Brain microvascular endothelial cell (primary cell): ENCODE data around the gene HPD.

ENCODE experiments used
- DNase-seq: peaks from one replicate; pipeline ENCODE4 v3.0.0-alpha.2; 2020
- H3K27ac ChIP-seq: fragments of 250-450 bp; sonication (Bioruptor Pico); 2 replicates; pipeline ENCODE4 v1.5.1; 2020; ENCODE audit warnings: mild to moderate bottlenecking, moderate library complexity
- H3K27me3 ChIP-seq: fragments of 250-450 bp; sonication (Bioruptor Pico); replicated peaks from 2 replicates; pipeline ENCODE4 v1.5.1; 2020; ENCODE audit warnings: mild to moderate bottlenecking
- H3K36me3 ChIP-seq: fragments of 250-450 bp; sonication (Bioruptor Pico); replicated peaks from 2 replicates; pipeline ENCODE4 v1.5.1; 2020; ENCODE audit warnings: mild to moderate bottlenecking
- H3K4me3 ChIP-seq: 2 replicates; pipeline ENCODE4 v1.5.1; 2011; ENCODE audit warnings: low read depth, mild to moderate bottlenecking, control low read depth, low read length, moderate library complexity
- CTCF ChIP-seq: IDR thresholded peaks from 2 replicates; pipeline ENCODE4 v1.5.1; 2011; ENCODE audit warnings: low read depth, mild to moderate bottlenecking, moderate library complexity, low read length, control low read depth, inconsistent platforms; ENCODE audit errors: missing control alignments
- in situ Hi-C: cut with HindIII; loops from 2 replicates; pipeline ENCODE4 v1.10.0; 2017; ENCODE audit warnings: low sequenced_read_pairs, low pct_ligation_motif_present

The HPD gene

GRCh38 chr12:121858662-121859572 lies at the start of gene HPD:
HPD (minus strand) TSS chr12:121858859; CDS start chr12:121858823, 36 bp downstream.
- in situ Hi-C loops, result no loop called here
- peak; percentile 67 for DNase-seq
- no peaks in the 10 kb centered on the region for H3K27me3 ChIP-seq
- no peak within 1 kb of the TSS for H3K27ac ChIP-seq
- H3K36me3 ChIP-seq, result no peaks in the 10 kb centered on the region
- no peak for TF ChIP-seq CTCF
- H3K4me3 ChIP-seq, result no peak within 1 kb of the TSS

- H3K27me3 ChIP-seq, result no peaks in the 10 kb centered on the region
- peaks cover 64% of the 10 kb centered on the region for H3K36me3 ChIP-seq
- no peak overlapping the region for H3K27ac ChIP-seq
- in situ Hi-C loops, result no loop called here
- no peak for DNase-seq
- H3K4me3 ChIP-seq, result no peak overlapping the region
- TF ChIP-seq CTCF, result no peak
Measured at GRCh38 chr12:121905746-121906145, 47.1 kb upstream of the HPD start.

- in situ Hi-C loops, result no loop called here
- Histone ChIP-seq H3K36me3 (peaks cover 76% of the 10 kb centered on the region), H3K27me3 (no peaks in the 10 kb centered on the region), H3K4me3 (no peak overlapping the region), H3K27ac (no peak overlapping the region)
- no peak for TF ChIP-seq CTCF
- DNase-seq, result no peak
Measured at GRCh38 chr12:121903202-121903601, 44.5 kb upstream of the HPD start.

GRCh38 chr12:121899590-121899989 lies 40.9 kb upstream of the HPD start:
- Histone ChIP-seq H3K4me3 (no peak overlapping the region), H3K27me3 (no peaks in the 10 kb centered on the region), H3K27ac (no peak overlapping the region), H3K36me3 (peaks cover 82% of the 10 kb centered on the region)
- in situ Hi-C loops, result no loop called here
- DNase-seq, result no peak
- no peak for TF ChIP-seq CTCF

- Histone ChIP-seq H3K4me3 (no peak overlapping the region), H3K27ac (no peak overlapping the region), H3K36me3 (peaks cover 77% of the 10 kb centered on the region), H3K27me3 (no peaks in the 10 kb centered on the region)
- in situ Hi-C loops, result no loop called here
- DNase-seq, result no peak
- TF ChIP-seq CTCF, result no peak
Measured at GRCh38 chr12:121898287-121898686, 39.6 kb upstream of the HPD start.
